Neural cell (in vitro differentiated cells): Measurements from ENCODE around the gene PKN2. TPM values are rescaled to one million over a fixed set of nuclear protein-coding genes. Genes with fewer than 3 reads are reported as not detected.

ENCODE experiments used
- H2AFZ ChIP-seq: fragments of 200-600, 300-800 bp; sonication (generic), shearing (Covaris generic); 2 replicates; pipeline ENCODE4 v1.6.0; 2014; ENCODE audit warnings: low read depth, mild to moderate bottlenecking, antibody characterized with exemption, low read length, moderate library complexity
- H3F3A ChIP-seq: fragments of 200-600 bp; shearing (Covaris generic); 2 replicates; pipeline ENCODE4 v1.6.1; 2016; ENCODE audit warnings: mild to moderate bottlenecking, moderate library complexity, mixed read lengths, antibody characterized with exemption, low read length; ENCODE audit not compliant: insufficient read depth, poor library complexity, severe bottlenecking
- H3K27ac ChIP-seq: fragments of 200-600, 300-800 bp; sonication (generic), shearing (Covaris generic); 2 replicates; pipeline ENCODE4 v1.5.1; 2014; ENCODE audit warnings: mild to moderate bottlenecking, low read length, moderate library complexity
- H3K27me3 ChIP-seq: fragments of 300-800, 200-600 bp; sonication (generic), shearing (Covaris generic); 2 replicates; pipeline ENCODE4 v1.6.0; 2014; ENCODE audit warnings: mild to moderate bottlenecking, low read depth, low read length, moderate library complexity; ENCODE audit not compliant: insufficient read depth
- H3K36me3 ChIP-seq: fragments of 300-800, 200-600 bp; sonication (generic), shearing (Covaris generic); 2 replicates; pipeline ENCODE4 v1.5.1; 2014; ENCODE audit warnings: mild to moderate bottlenecking, antibody characterized with exemption, low read length, moderate library complexity; ENCODE audit not compliant: insufficient read depth
- H3K4me2 ChIP-seq: fragments of 300-800, 200-600 bp; sonication (generic), shearing (Covaris generic); 2 replicates; pipeline ENCODE4 v1.6.0; 2014; ENCODE audit warnings: mild to moderate bottlenecking, low read length
- H3K4me3 ChIP-seq: fragments of 300-800, 200-600 bp; sonication (generic), shearing (Covaris generic); 2 replicates; pipeline ENCODE4 v1.5.1; 2014; ENCODE audit warnings: mild to moderate bottlenecking, low read length, moderate library complexity
- H3K79me2 ChIP-seq: fragments of 200-600 bp; shearing (Covaris generic); replicated peaks from 2 replicates; pipeline ENCODE4 v1.6.0; 2014; ENCODE audit warnings: mild to moderate bottlenecking, low read length, moderate library complexity; ENCODE audit not compliant: insufficient read depth
- H3K9ac ChIP-seq: fragments of 300-800, 200-600 bp; sonication (generic), shearing (Covaris generic); 2 replicates; pipeline ENCODE4 v1.6.1; 2016; ENCODE audit warnings: mild to moderate bottlenecking, low read length, mixed read lengths
- H3K9me2 ChIP-seq: fragments of 200-600 bp; shearing (Covaris generic); 2 replicates; pipeline ENCODE4 v1.6.1; 2016; ENCODE audit warnings: mild to moderate bottlenecking, low read length, mixed read lengths; ENCODE audit not compliant: insufficient read depth
- H3K9me3 ChIP-seq: fragments of 200-600, 300-800 bp; sonication (generic), shearing (Covaris generic); 2 replicates; pipeline ENCODE4 v1.6.1; 2016; ENCODE audit warnings: mild to moderate bottlenecking, mixed run types, low read length, moderate library complexity, mixed read lengths
- H4K20me1 ChIP-seq: fragments of 200-600 bp; shearing (Covaris generic); 2 replicates; pipeline ENCODE4 v1.6.1; 2016; ENCODE audit warnings: mild to moderate bottlenecking, mixed run types; ENCODE audit not compliant: insufficient read depth
- EP300 ChIP-seq: fragments of 450-650 bp; conservative IDR thresholded peaks from 2 replicates; pipeline ENCODE4 v1.6.1; 2014; ENCODE audit warnings: antibody characterized with exemption, mild to moderate bottlenecking, moderate library complexity; ENCODE audit not compliant: poor library complexity, severe bottlenecking
- EZH2 ChIP-seq: fragments of 200-600, 300-800 bp; shearing (Covaris generic), sonication (generic); IDR thresholded peaks from 2 replicates; pipeline ENCODE4 v1.6.1; 2014; ENCODE audit warnings: antibody characterized with exemption, low read length, borderline replicate concordance, mild to moderate bottlenecking; ENCODE audit not compliant: insufficient read depth, poor library complexity, severe bottlenecking
- MXI1 ChIP-seq: fragments of 450-650 bp; conservative IDR thresholded peaks from 2 replicates; pipeline ENCODE4 v1.6.1; 2014; ENCODE audit warnings: antibody characterized with exemption, mild to moderate bottlenecking; ENCODE audit not compliant: poor library complexity, severe bottlenecking
- POLR2AphosphoS5 ChIP-seq: IDR thresholded peaks from 2 replicates; pipeline ENCODE4 v1.6.1; 2012
- RAD21 ChIP-seq: fragments of 450-650 bp; conservative IDR thresholded peaks from 2 replicates; pipeline ENCODE4 v1.6.1; 2014; ENCODE audit warnings: antibody characterized with exemption, mild to moderate bottlenecking, moderate library complexity
- REST ChIP-seq: IDR thresholded peaks from 2 replicates; pipeline ENCODE4 v1.6.1; 2012; ENCODE audit warnings: borderline replicate concordance
- SMC3 ChIP-seq: fragments of 450-650 bp; conservative IDR thresholded peaks from 2 replicates; pipeline ENCODE4 v1.6.1; 2014; ENCODE audit warnings: antibody characterized with exemption, mild to moderate bottlenecking, moderate library complexity; ENCODE audit not compliant: poor library complexity
- TAF1 ChIP-seq: IDR thresholded peaks from 2 replicates; pipeline ENCODE4 v1.6.1; 2012; ENCODE audit warnings: low read depth
- polyA plus RNA-seq: library from polyadenylated mRNA; depleted of rRNA; stranded (reverse); fragments of >200 nt; gene quantifications from 2 replicates; pipeline ENCODE4 v1.2.3, GENCODE V29; 2014
- TF ChIP-seq, protein P1 (sequence below): fragments of 450-650 bp; IDR thresholded peaks from 2 replicates; pipeline ENCODE4 v1.5.1; 2014; ENCODE audit warnings: antibody characterized with exemption, mild to moderate bottlenecking, moderate library complexity; ENCODE audit not compliant: poor library complexity, severe bottlenecking

The PKN2 gene
- polyA plus RNA-seq, 1 donor from 2014 or later, result 38.4 TPM

DNA sequence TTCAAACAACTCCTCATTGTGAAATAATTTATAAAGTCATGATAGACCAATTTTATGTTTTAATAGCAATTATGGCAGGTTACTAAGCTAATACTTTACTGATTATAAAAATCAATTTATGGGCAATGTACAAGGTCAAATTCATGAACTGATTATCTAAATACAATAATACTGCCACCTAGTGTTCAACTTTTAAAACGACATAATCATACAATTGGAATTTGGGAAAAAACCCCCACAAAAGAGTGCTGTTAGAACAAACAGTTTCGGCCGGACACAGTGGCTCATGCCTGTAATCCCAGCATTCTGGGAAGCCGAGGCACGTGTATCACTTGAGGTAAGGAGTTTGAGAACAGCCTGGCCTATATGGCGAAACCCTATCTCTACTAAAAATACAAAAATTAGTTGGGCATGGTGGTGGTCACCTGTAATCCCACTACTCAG is 193.3 kb downstream of the PKN2 start:
- Histone ChIP-seq H4K20me1 (no peaks in the 10 kb centered on the region), H3K9me2 (no peaks in the 10 kb centered on the region), H3K4me2 (no peak overlapping the region), H3K36me3 (no peaks in the 10 kb centered on the region), H3F3A (no peaks in the 10 kb centered on the region), H3K9ac (no peak overlapping the region), H3K9me3 (no peaks in the 10 kb centered on the region), H3K79me2 (peaks cover 25% of the 10 kb centered on the region), H3K27me3 (no peaks in the 10 kb centered on the region), H2AFZ (no peak overlapping the region), H3K27ac (no peak overlapping the region), H3K4me3 (no peak overlapping the region)
- TF ChIP-seq SMC3, result peak; percentile 68
- no peak for TF ChIP-seq EP300
- TF ChIP-seq, protein P1, sequence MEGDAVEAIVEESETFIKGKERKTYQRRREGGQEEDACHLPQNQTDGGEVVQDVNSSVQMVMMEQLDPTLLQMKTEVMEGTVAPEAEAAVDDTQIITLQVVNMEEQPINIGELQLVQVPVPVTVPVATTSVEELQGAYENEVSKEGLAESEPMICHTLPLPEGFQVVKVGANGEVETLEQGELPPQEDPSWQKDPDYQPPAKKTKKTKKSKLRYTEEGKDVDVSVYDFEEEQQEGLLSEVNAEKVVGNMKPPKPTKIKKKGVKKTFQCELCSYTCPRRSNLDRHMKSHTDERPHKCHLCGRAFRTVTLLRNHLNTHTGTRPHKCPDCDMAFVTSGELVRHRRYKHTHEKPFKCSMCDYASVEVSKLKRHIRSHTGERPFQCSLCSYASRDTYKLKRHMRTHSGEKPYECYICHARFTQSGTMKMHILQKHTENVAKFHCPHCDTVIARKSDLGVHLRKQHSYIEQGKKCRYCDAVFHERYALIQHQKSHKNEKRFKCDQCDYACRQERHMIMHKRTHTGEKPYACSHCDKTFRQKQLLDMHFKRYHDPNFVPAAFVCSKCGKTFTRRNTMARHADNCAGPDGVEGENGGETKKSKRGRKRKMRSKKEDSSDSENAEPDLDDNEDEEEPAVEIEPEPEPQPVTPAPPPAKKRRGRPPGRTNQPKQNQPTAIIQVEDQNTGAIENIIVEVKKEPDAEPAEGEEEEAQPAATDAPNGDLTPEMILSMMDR, result peak; percentile 73
- TF ChIP-seq RAD21, result peak; percentile 70
- TF ChIP-seq MXI1, result no peak
- no peak for TF ChIP-seq TAF1
- TF ChIP-seq REST, result no peak

- no peaks in the 10 kb centered on the region for H3K36me3 ChIP-seq
- no peaks in the 10 kb centered on the region for H3F3A ChIP-seq
- no peaks in the 10 kb centered on the region for H3K9me3 ChIP-seq
- H3K27me3 ChIP-seq, result no peaks in the 10 kb centered on the region
- H3K4me2 ChIP-seq, result no peak overlapping the region
- no peak overlapping the region for H2AFZ ChIP-seq
- no peaks in the 10 kb centered on the region for H3K9me2 ChIP-seq
- no peak overlapping the region for H3K4me3 ChIP-seq
- H3K9ac ChIP-seq, result no peak overlapping the region
- TF ChIP-seq RAD21, result no peak
- no peak for TF ChIP-seq EZH2
- TF ChIP-seq TAF1, result no peak
- TF ChIP-seq MXI1, result no peak
- no peak for TF ChIP-seq POLR2AphosphoS5
- TF ChIP-seq REST, result no peak
- no peak for TF ChIP-seq EP300
- TF ChIP-seq SMC3, result no peak
- no peak overlapping the region for H3K27ac ChIP-seq
- peaks cover 25% of the 10 kb centered on the region for H3K79me2 ChIP-seq
- no peaks in the 10 kb centered on the region for H4K20me1 ChIP-seq
These were observed 193.8 kb downstream of the PKN2 start for GRCh38 chr1:88877911-88878310.
